Limb (tissue), 2 donors: ENCODE measurements around the gene VOPP1.
A peak's percentile ranks its signal among the peaks of the same experiment; 100 is the strongest.
"Not testable (repeated sequence)": the region's sequence is repeated elsewhere in the genome, so short reads cannot be mapped to it uniquely, and the experiment has no call there.

Source experiments
- DNase-seq, 2 donors: peaks; one replicate each; pipeline ENCODE4 v3.0.0-alpha.2; 2016; ENCODE audit errors: extremely low spot score in 2 of 2

The VOPP1 gene

GRCh38 chr7:55489552-55489951 is 82.8 kb downstream of the VOPP1 start:
- no peak for DNase-seq

- DNase-seq: no peak
Measured at GRCh38 chr7:55488804-55489340, 83.4 kb downstream of the VOPP1 start.

- no peak for DNase-seq
Measured at GRCh38 chr7:55488216-55488615, 84.1 kb downstream of the VOPP1 start.

- DNase-seq: no peak
Measured at GRCh38 chr7:55486991-55487390, 85.3 kb downstream of the VOPP1 start.

GRCh38 chr7:55486192-55486590 is 86.1 kb downstream of the VOPP1 start:
- no peak for DNase-seq

- no peak for DNase-seq
Measured at GRCh38 chr7:55485501-55486191, 86.7 kb downstream of the VOPP1 start.

- DNase-seq: no peak
Measured at GRCh38 chr7:55484834-55485233, 87.5 kb downstream of the VOPP1 start.

GRCh38 chr7:55484241-55484640 is 88.1 kb downstream of the VOPP1 start:
- peak in 1 of 2 donors; percentile 7 for DNase-seq

- DNase-seq: peak in 1 of 2 donors; percentile 1
Measured at GRCh38 chr7:55483046-55483445, 89.3 kb downstream of the VOPP1 start.

- DNase-seq: no peak
Measured at GRCh38 chr7:55481155-55481554, 91.1 kb downstream of the VOPP1 start.

- peak in 1 of 2 donors; percentile 20 for DNase-seq
Measured at GRCh38 chr7:55478700-55479099, 93.6 kb downstream of the VOPP1 start.

- peak in 1 of 2 donors; percentile 2 for DNase-seq
Measured at GRCh38 chr7:55477781-55478374, 94.4 kb downstream of the VOPP1 start.

- no peak for DNase-seq
Measured at GRCh38 chr7:55476852-55477780, 95.2 kb downstream of the VOPP1 start.

GRCh38 chr7:55475855-55476803 is 96.2 kb downstream of the VOPP1 start:
- no peak for DNase-seq

- DNase-seq: no peak
Measured at GRCh38 chr7:55474944-55475854, 97.1 kb downstream of the VOPP1 start.

GRCh38 chr7:55473932-55474331 is 98.4 kb downstream of the VOPP1 start:
- DNase-seq: no peak

- DNase-seq: no peak
Measured at GRCh38 chr7:55472928-55473725, 99.2 kb downstream of the VOPP1 start.

- not testable (repeated sequence) for DNase-seq
Measured at GRCh38 chr7:55472406-55472805, 99.9 kb downstream of the VOPP1 start.

GRCh38 chr7:55471594-55471993 is 100.7 kb downstream of the VOPP1 start:
- not testable (repeated sequence) for DNase-seq
